HFFc6 (cell line): ENCODE data around the gene TERT. TPM values are rescaled to one million over a fixed set of nuclear protein-coding genes. Genes with fewer than 3 reads are reported as not detected.

ENCODE experiments used
- DNase-seq: peaks from one replicate; pipeline ENCODE4 v3.0.0-alpha.2; 2018
- H3K27ac Mint-ChIP-seq: 2 replicates; pipeline ENCODE4 v1.8.0; 2020; ENCODE audit warnings: mild to moderate bottlenecking, mixed read lengths
- H3K27me3 Mint-ChIP-seq: 2 replicates; pipeline ENCODE4 v1.8.0; 2021; ENCODE audit warnings: mild to moderate bottlenecking, moderate library complexity, mixed read lengths; ENCODE audit not compliant: insufficient read depth
- H3K36me3 Mint-ChIP-seq: 2 replicates; pipeline ENCODE4 v1.8.0; 2021; ENCODE audit warnings: low read depth, mixed read lengths
- H3K4me1 Mint-ChIP-seq: 2 replicates; pipeline ENCODE4 v1.8.0; 2020; ENCODE audit warnings: low read depth, mixed read lengths
- H3K4me3 Mint-ChIP-seq: 2 replicates; pipeline ENCODE4 v1.8.0; 2020; ENCODE audit warnings: mild to moderate bottlenecking, moderate library complexity, mixed read lengths
- H3K9me3 Mint-ChIP-seq: 2 replicates; pipeline ENCODE4 v1.8.0; 2020; ENCODE audit warnings: mild to moderate bottlenecking, mixed read lengths
- CTCF ChIP-seq: fragments of 200-600 bp; sonication (generic); IDR thresholded peaks from 2 replicates; pipeline ENCODE4 v1.5.0; 2021; ENCODE audit warnings: antibody characterized with exemption, mild to moderate bottlenecking
- total RNA-seq, 6 experiments: library from RNA; stranded (reverse); fragmentation: NEBNext Ultra II Directional; extraction: Animal tissue kit (Norgen Biotek cat#: 25700); gene quantifications; 2 replicates in 1 of 6; 3 replicates in 5 of 6; pipeline ENCODE4 v1.2.3, GENCODE V29; 2021

TERT gene
- total RNA-seq, 6 experiments from 2014 or later, result 2,350 to 4,507 (median 3,883) TPM

GRCh38 chr5:1257363-1257762 is 37.5 kb downstream of the TERT start:
- Mint-ChIP-seq H3K27ac (no peak overlapping the region), H3K36me3 (peaks cover 5% of the 10 kb centered on the region; the same call in 1 of the 2 replicates), H3K9me3 (peaks cover 65% of the 10 kb centered on the region), H3K4me3 (no peak overlapping the region), H3K4me1 (no peaks in the 10 kb centered on the region), H3K27me3 (peaks cover 15% of the 10 kb centered on the region)
- no peak for DNase-seq
- TF ChIP-seq CTCF, result no peak

- H3K9me3 Mint-ChIP-seq, result peaks cover 59% of the 10 kb centered on the region
- no peak for TF ChIP-seq CTCF
- H3K27me3 Mint-ChIP-seq, result peaks cover 15% of the 10 kb centered on the region
- H3K4me1 Mint-ChIP-seq, result no peaks in the 10 kb centered on the region
- H3K4me3 Mint-ChIP-seq, result no peak overlapping the region
- no peak for DNase-seq
- H3K36me3 Mint-ChIP-seq, result no peaks in the 10 kb centered on the region; the same call in 1 of the 2 replicates
- no peak overlapping the region for H3K27ac Mint-ChIP-seq
Observed at GRCh38 chr5:1256776-1257175, 38.1 kb downstream of the TERT start.

- H3K4me3 Mint-ChIP-seq, result peak overlapping the region; percentile 11; the same call in 1 of the 2 replicates
- peaks cover 45% of the 10 kb centered on the region for H3K9me3 Mint-ChIP-seq
- peaks cover 13% of the 10 kb centered on the region for H3K27me3 Mint-ChIP-seq
- peak; percentile 57 for DNase-seq
- peak overlapping the region; percentile 9; the same call in 1 of the 2 replicates for H3K27ac Mint-ChIP-seq
- TF ChIP-seq CTCF, result no peak
- H3K36me3 Mint-ChIP-seq, result no peaks in the 10 kb centered on the region
- H3K4me1 Mint-ChIP-seq, result no peaks in the 10 kb centered on the region
Observed at GRCh38 chr5:1255081-1255561, 39.7 kb downstream of the TERT start.

- Mint-ChIP-seq H3K27me3 (peaks cover 17% of the 10 kb centered on the region), H3K4me1 (no peaks in the 10 kb centered on the region), H3K9me3 (peaks cover 36% of the 10 kb centered on the region)
Observed at GRCh38 chr5:1254196-1254595, 40.7 kb downstream of the TERT start.

GRCh38 chr5:1253456-1254105 is 41.3 kb downstream of the TERT start:
- Mint-ChIP-seq H3K27me3 (peaks cover 15% of the 10 kb centered on the region), H3K4me1 (no peaks in the 10 kb centered on the region), H3K9me3 (peaks cover 30% of the 10 kb centered on the region), H3K27ac (peak overlapping the region; percentile 86), H3K36me3 (no peaks in the 10 kb centered on the region), H3K4me3 (peak overlapping the region; percentile 83)
- no peak for TF ChIP-seq CTCF
- DNase-seq, result peak; percentile 73

More at GRCh38 chr5:1254196-1254595, 40.7 kb downstream of the TERT start:
- no peaks in the 10 kb centered on the region for H3K36me3 Mint-ChIP-seq
- no peak overlapping the region for H3K4me3 Mint-ChIP-seq
- TF ChIP-seq CTCF, result no peak
- no peak for DNase-seq
- no peak overlapping the region for H3K27ac Mint-ChIP-seq
